HEK293 (cell line): ENCODE measurements around the gene ZNF576.
A peak's percentile ranks its signal among the peaks of the same experiment; 100 is the strongest.

Experiments
- AEBP2 ChIP-seq: fragments of 450-650 bp; formaldehyde crosslinking; IDR thresholded peaks from 2 replicates; pipeline ENCODE4 v1.5.1; 2016; ENCODE audit warnings: missing biosample characterization, missing genetic modification characterization, borderline replicate concordance
- BCL11B ChIP-seq: fragments of 450-650 bp; formaldehyde crosslinking; IDR thresholded peaks from 2 replicates; pipeline ENCODE4 v1.5.1; 2016; ENCODE audit warnings: low read depth, missing biosample characterization, missing genetic modification characterization
- BCL6B ChIP-seq: fragments of 450-650 bp; formaldehyde crosslinking; IDR thresholded peaks from 2 replicates; pipeline ENCODE4 v1.5.1; 2017; ENCODE audit warnings: missing biosample characterization, missing genetic modification characterization
- GLIS1 ChIP-seq: fragments of 450-650 bp; formaldehyde crosslinking; IDR thresholded peaks from 2 replicates; pipeline ENCODE4 v1.5.1; 2016; ENCODE audit warnings: missing biosample characterization, missing genetic modification characterization
- GLIS2 ChIP-seq: fragments of 450-650 bp; formaldehyde crosslinking; IDR thresholded peaks from 2 replicates; pipeline ENCODE4 v1.5.1; 2016; ENCODE audit warnings: missing biosample characterization, missing genetic modification characterization
- KLF17 ChIP-seq: fragments of 450-650 bp; formaldehyde crosslinking; IDR thresholded peaks from 2 replicates; pipeline ENCODE4 v1.5.1; 2016; ENCODE audit warnings: missing biosample characterization, missing genetic modification characterization
- MZF1 ChIP-seq: fragments of 450-650 bp; formaldehyde crosslinking; IDR thresholded peaks from 2 replicates; pipeline ENCODE4 v1.5.1; 2017; ENCODE audit warnings: missing biosample characterization, missing genetic modification characterization, borderline replicate concordance
- PRDM10 ChIP-seq: fragments of 450-650 bp; formaldehyde crosslinking; IDR thresholded peaks from 2 replicates; pipeline ENCODE4 v1.5.1; 2016; ENCODE audit warnings: missing biosample characterization, missing genetic modification characterization
- SP7 ChIP-seq: fragments of 450-650 bp; formaldehyde crosslinking; IDR thresholded peaks from 2 replicates; pipeline ENCODE4 v1.5.1; 2016; ENCODE audit warnings: missing biosample characterization, missing genetic modification characterization
- TRIM28 ChIP-seq: IDR thresholded peaks from 2 replicates; pipeline ENCODE4 v1.6.1; 2011; ENCODE audit warnings: low read length, control low read depth, borderline replicate concordance
- ZBTB48 ChIP-seq: fragments of 450-650 bp; formaldehyde crosslinking; IDR thresholded peaks from 2 replicates; pipeline ENCODE4 v1.5.1; 2016; ENCODE audit warnings: missing biosample characterization, missing genetic modification characterization
- ZBTB7A ChIP-seq: fragments of 450-650 bp; formaldehyde crosslinking; IDR thresholded peaks from 2 replicates; pipeline ENCODE4 v1.5.1; 2016; ENCODE audit warnings: low read depth, missing biosample characterization, missing genetic modification characterization
- ZFP3 ChIP-seq: fragments of 450-650 bp; formaldehyde crosslinking; IDR thresholded peaks from 2 replicates; pipeline ENCODE4 v1.5.1; 2016; ENCODE audit warnings: low read depth, missing biosample characterization, missing genetic modification characterization
- ZFP69B ChIP-seq: fragments of 450-650 bp; formaldehyde crosslinking; IDR thresholded peaks from 2 replicates; pipeline ENCODE4 v1.5.1; 2016; ENCODE audit warnings: missing biosample characterization, missing genetic modification characterization
- ZIC2 ChIP-seq: fragments of 450-650 bp; formaldehyde crosslinking; IDR thresholded peaks from 2 replicates; pipeline ENCODE4 v1.5.1; 2016; ENCODE audit warnings: missing biosample characterization, missing genetic modification characterization
- ZNF132 ChIP-seq: fragments of 450-650 bp; formaldehyde crosslinking; IDR thresholded peaks from 2 replicates; pipeline ENCODE4 v1.5.1; 2017; ENCODE audit warnings: missing biosample characterization, missing genetic modification characterization, borderline replicate concordance
- ZNF184 ChIP-seq: fragments of 450-650 bp; IDR thresholded peaks from 2 replicates; pipeline ENCODE4 v1.5.1; 2018; ENCODE audit warnings: missing biosample characterization, mild to moderate bottlenecking, missing genetic modification characterization
- ZNF292 ChIP-seq: fragments of 450-650 bp; formaldehyde crosslinking; IDR thresholded peaks from 2 replicates; pipeline ENCODE4 v1.5.1; 2016; ENCODE audit warnings: low read depth, missing biosample characterization, missing genetic modification characterization, borderline replicate concordance
- ZNF394 ChIP-seq: fragments of 450-650 bp; formaldehyde crosslinking; IDR thresholded peaks from 2 replicates; pipeline ENCODE4 v1.5.1; 2016; ENCODE audit warnings: missing biosample characterization, missing genetic modification characterization, mild to moderate bottlenecking, moderate library complexity, borderline replicate concordance
- ZNF398 ChIP-seq: fragments of 450-650 bp; formaldehyde crosslinking; IDR thresholded peaks from 2 replicates; pipeline ENCODE4 v1.5.1; 2017; ENCODE audit warnings: missing biosample characterization, missing genetic modification characterization
- ZNF416 ChIP-seq: fragments of 450-650 bp; formaldehyde crosslinking; IDR thresholded peaks from 2 replicates; pipeline ENCODE4 v1.5.1; 2016; ENCODE audit warnings: missing biosample characterization, missing genetic modification characterization
- ZNF423 ChIP-seq: fragments of 450-650 bp; formaldehyde crosslinking; IDR thresholded peaks from 2 replicates; pipeline ENCODE4 v1.5.1; 2016; ENCODE audit warnings: missing biosample characterization, missing genetic modification characterization
- ZNF473 ChIP-seq: fragments of 450-650 bp; formaldehyde crosslinking; IDR thresholded peaks from 2 replicates; pipeline ENCODE4 v1.5.1; 2017; ENCODE audit warnings: missing biosample characterization, missing genetic modification characterization
- ZNF488 ChIP-seq: fragments of 450-650 bp; formaldehyde crosslinking; IDR thresholded peaks from 2 replicates; pipeline ENCODE4 v1.5.1; 2016; ENCODE audit warnings: missing biosample characterization, missing genetic modification characterization
- ZNF513 ChIP-seq: fragments of 450-650 bp; IDR thresholded peaks from 2 replicates; pipeline ENCODE4 v1.5.1; 2018; ENCODE audit warnings: missing biosample characterization, missing genetic modification characterization
- ZNF660 ChIP-seq: fragments of 450-650 bp; IDR thresholded peaks from 2 replicates; pipeline ENCODE4 v1.5.1; 2018; ENCODE audit warnings: missing biosample characterization, mild to moderate bottlenecking, missing genetic modification characterization
- ZNF670 ChIP-seq: fragments of 450-650 bp; formaldehyde crosslinking; IDR thresholded peaks from 2 replicates; pipeline ENCODE4 v1.5.1; 2016; ENCODE audit warnings: missing biosample characterization, missing genetic modification characterization, low read depth
- ZNF785 ChIP-seq: fragments of 450-650 bp; formaldehyde crosslinking; IDR thresholded peaks from 2 replicates; pipeline ENCODE4 v1.5.1; 2016; ENCODE audit warnings: missing biosample characterization, missing genetic modification characterization

ZNF576 gene

GRCh38 chr19:43634872-43635560 is 38.6 kb downstream of the ZNF576 start (continued):
- TF ChIP-seq KLF17 (tag by site-specific recombination): no peak
- TF ChIP-seq ZNF292 (tag by site-specific recombination): no peak
- TF ChIP-seq ZNF660 (tag by site-specific recombination): no peak
- TF ChIP-seq BCL6B (tag by site-specific recombination): no peak
- no peak for TF ChIP-seq MZF1
- TF ChIP-seq ZNF394 (tag by site-specific recombination): no peak
- peak; percentile 51; the same call in 1 of the 2 replicates for TF ChIP-seq GLIS2 (tag by site-specific recombination)
- no peak for TF ChIP-seq ZNF513 (tag by site-specific recombination)
- no peak for TF ChIP-seq ZNF488 (tag by site-specific recombination)
- TF ChIP-seq ZNF785 (tag by site-specific recombination): no peak
- no peak for TF ChIP-seq BCL11B (tag by site-specific recombination)
- no peak for TF ChIP-seq ZFP3 (tag by site-specific recombination)
- no peak for TF ChIP-seq ZFP69B (tag by site-specific recombination)
- TF ChIP-seq SP7: no peak
- TF ChIP-seq ZNF398 (tag by site-specific recombination): no peak
- TF ChIP-seq ZNF670 (tag by site-specific recombination): no peak
- peak; percentile 99 for TF ChIP-seq PRDM10 (tag by site-specific recombination)
- TF ChIP-seq ZIC2 (tag by site-specific recombination): peak; percentile 29; the same call in 1 of the 2 replicates
- no peak for TF ChIP-seq ZNF184
- no peak for TF ChIP-seq ZNF132 (tag by site-specific recombination)
- no peak for TF ChIP-seq ZNF473 (tag by site-specific recombination)
- no peak for TF ChIP-seq AEBP2 (tag by site-specific recombination)
- TF ChIP-seq ZNF423: peak; percentile 46; the same call in 1 of the 2 replicates
- TF ChIP-seq ZBTB7A (tag by site-specific recombination): peak; percentile 35; the same call in 1 of the 2 replicates
- no peak for TF ChIP-seq GLIS1 (tag by site-specific recombination)
- no peak for TF ChIP-seq ZBTB48 (tag by site-specific recombination)
- TF ChIP-seq ZNF416 (tag by site-specific recombination): no peak
- no peak for TF ChIP-seq TRIM28
